Activated T-cell treated with anti-CD3 and anti-CD28 coated beads for 48 hours (primary cell): Measurements from ENCODE around the gene MFSD6.
"Not testable (repeated sequence)": the region's sequence is repeated elsewhere in the genome, so short reads cannot be mapped to it uniquely, and the experiment has no call there.

Experiments
- DNase-seq: peaks from one replicate; pipeline ENCODE4 v3.0.0-alpha.2; 2020; ENCODE audit warnings: low read depth

MFSD6 gene

DNA sequence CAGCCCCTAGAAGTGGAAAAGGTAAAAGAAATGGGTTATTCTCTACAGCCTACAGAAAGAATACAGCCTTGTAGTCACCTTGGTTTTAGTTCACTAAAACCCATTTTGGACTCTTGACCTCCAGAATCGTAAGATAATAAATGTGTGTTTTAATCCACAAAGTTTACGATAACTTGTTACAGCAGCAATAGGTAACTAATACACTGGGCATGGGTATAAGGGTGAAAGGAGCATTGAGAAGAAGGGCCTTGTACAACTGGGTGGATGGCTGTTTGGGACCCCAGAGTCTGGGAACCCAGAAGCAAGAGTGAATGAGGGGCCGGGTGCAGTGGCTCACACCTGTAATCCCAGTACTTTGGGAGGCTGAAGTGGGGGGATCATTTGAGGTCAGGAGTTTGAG is 2.2 kb upstream of the MFSD6 start:
- DNase-seq = no peak

DNA sequence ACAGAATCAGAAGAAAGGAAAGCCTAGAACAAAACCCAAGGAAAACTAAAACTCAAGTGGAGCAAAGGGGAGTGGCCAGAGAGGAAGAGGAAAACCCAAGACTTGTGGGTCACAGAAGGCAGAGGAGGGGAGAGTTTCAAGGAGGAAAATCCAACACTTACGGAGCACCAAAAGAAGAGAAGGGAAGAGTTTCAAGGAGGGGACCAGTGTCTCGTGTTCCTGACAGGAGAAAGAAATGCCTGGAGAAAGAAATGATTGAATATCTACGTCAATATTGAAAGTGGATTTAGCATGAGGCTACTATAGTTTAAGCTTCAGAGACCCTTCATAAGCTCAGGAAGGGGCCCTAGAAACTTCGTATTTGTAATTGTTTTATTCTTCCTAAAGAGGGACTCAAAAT is 1.4 kb upstream of the MFSD6 start:
- no peak for DNase-seq

GRCh38 chr2:190407246-190407661 is 901 bp upstream of the MFSD6 start:
- no peak for DNase-seq

DNA sequence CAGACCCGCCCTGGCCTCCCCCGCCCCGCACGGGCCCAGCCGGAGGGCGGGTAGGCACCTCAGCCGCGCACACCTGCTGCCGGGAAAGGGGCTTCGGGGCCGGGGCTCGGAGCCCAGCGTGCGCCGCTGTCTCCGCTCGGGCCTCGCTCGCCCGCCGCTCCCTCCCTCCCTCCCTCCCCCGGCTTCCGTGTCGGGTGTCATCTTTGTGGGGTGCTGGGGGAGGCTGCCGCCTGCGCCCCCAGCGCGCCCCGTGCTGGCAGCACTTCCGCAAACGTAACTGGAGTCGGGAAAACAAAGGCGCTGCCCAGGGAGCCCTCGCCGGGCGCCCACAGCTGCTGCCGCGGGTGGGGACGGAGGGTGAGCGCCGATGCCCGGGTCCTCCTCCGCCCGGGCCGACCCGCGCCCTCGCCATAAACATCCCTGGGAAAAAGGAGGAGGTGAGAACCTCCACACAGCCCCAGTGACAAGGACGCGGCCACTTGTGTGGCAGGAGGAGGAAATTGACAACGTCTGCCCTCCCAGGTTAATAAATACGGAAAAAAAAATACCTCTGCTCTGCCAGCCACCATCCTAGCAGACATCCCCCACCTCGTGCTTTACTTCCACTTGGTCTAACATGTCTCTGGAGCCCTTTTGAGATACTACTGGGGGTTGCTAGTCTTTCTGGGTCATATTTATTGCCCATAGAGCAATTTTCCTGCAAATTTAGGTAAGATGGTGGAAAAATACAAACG is 550 bp downstream of the MFSD6 start:
- DNase-seq = peak; percentile 70

- DNase-seq = no peak
Observed at GRCh38 chr2:190409616-190410015, 1.5 kb downstream of the MFSD6 start.

DNA sequence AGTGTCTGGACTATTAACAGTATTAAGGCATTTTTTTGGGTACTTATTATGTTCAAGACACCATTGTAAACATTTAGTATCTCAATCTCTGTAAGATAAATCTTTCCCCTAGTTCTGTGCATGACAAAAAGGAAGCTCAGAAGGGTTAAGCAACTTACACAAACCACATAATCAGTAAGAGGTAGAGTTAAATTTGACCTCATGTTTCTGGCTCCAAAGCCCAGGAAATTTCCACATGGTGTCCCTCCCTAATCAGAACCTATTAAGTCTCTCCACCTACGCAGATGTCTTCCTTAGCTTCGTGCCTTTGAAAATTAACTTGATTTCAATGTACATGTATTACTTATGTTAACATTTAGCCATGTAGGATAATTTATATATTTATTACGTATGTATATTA is 2.0 kb downstream of the MFSD6 start:
- no peak for DNase-seq

DNA sequence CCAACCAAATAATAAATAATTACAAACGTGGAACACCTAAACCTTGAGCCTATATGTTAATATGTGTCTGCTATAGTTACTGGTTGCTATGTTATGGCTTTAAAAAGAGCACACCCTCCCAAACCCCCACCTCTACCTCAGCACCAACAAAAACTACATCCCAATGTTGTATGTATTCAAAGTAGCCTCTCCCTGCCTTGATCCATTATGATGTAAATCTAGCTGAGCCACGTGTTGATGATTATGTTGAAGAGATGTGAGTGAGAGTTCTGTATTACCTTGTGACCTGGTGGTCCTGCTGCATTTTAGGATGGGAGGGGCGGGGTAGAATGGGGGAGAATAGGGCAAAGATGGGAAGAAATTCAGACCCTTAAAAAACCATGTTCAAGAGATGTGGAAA is 4.8 kb downstream of the MFSD6 start:
- DNase-seq = no peak

GRCh38 chr2:190413421-190413820 is 5.3 kb downstream of the MFSD6 start:
- DNase-seq = no peak

GRCh38 chr2:190415251-190415650 is 7.1 kb downstream of the MFSD6 start:
- no peak for DNase-seq

DNA sequence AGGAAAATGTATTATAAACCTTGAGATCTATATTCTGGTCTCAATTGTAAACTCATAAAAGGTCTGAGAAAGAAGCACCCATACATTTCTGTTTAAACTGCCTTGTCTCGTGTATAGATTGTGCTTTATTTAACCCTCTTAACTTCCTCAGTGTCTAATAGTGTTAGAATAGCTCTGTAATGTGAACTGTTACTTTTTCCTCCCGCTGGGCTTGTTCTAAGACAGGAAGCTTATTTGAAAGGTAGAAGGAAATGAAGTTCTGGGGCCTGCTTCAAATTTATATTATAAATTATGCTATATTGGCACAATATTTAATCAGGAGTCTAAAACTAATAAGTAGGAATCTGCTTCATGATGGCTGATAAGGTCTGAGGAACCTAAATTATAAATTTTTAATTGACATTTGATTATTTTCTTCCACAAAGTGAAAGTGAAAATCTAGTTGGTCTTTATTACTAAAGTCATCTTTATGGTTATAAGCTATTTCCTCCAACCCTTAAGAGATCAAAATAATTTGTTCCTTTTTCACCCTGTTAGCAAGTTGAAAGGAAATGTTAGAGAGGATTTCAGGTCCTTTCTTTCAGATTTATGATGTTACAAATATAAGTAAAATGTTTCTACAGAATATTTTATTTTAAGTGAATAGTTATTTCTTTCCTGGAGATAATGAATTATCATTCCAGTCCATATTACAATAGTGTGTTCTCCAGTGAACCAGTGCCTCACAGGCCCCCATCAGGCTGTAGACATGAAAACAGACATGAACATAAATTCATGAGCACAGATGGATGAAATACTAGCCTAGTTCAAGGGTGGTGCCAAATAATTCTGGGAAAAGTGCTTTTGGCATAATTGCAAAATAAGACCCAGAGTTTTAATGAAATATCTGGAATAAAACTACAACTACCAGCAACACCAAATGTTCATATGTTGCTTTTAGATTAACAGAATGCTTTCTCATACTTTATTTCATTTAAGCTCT is 7.9 kb downstream of the MFSD6 start:
- DNase-seq = no peak

GRCh38 chr2:190417045-190417842 is 9.1 kb downstream of the MFSD6 start:
- DNase-seq = no peak

- no peak for DNase-seq
Observed at GRCh38 chr2:190418727-190419126, 10.6 kb downstream of the MFSD6 start.

DNA sequence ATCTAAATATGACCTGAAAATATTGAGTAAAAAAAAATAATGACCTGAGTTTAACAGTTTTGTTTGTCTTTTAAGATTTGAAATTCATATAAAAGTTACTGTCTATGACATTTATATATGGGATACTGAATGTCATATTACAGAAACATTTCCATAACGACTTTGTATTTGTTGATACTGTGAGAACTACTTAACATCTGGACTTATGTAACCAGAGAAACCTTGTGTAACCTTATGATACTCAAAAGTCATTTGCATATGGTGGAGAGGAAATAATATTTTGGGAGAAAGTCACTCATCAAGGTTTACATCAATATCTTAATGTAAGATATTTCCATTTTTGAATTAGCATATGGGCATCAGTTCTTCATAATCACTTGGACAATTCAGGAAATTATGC is 12.6 kb downstream of the MFSD6 start:
- no peak for DNase-seq

DNA sequence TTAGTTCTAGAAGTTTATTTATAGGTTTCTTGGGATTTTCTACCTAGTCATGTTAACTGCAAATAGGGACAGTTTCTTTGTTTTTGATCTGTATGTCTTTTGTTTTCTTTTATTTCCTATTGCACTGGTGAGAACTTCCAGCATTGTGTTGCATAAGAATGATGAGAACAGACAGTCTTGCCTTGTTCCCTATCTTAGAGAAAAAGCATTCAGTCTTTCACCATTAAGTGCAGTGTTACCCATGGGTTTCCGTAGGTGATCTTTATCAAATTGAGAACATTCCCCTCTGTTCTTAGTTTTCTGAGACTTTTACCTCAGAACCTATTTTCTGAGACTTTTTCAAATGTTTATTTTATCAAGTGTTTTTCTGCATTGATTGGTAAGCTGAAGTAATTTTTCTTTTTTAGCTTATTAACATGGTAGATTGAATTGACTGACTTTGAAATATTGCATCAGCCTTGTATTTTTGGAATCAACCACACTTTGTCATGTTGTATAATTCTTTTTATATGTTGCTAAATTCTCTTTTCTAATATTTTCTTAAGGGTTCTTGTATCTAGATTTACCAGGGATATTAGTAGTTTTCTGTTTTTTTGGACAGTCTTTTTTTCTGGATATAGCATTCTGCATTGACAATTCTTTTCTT is 17.2 kb downstream of the MFSD6 start:
- DNase-seq = no peak

- no peak for DNase-seq
Observed at GRCh38 chr2:190425883-190426658, 17.9 kb downstream of the MFSD6 start.

GRCh38 chr2:190430866-190431265 is 22.7 kb downstream of the MFSD6 start:
- DNase-seq = not testable (repeated sequence)

DNA sequence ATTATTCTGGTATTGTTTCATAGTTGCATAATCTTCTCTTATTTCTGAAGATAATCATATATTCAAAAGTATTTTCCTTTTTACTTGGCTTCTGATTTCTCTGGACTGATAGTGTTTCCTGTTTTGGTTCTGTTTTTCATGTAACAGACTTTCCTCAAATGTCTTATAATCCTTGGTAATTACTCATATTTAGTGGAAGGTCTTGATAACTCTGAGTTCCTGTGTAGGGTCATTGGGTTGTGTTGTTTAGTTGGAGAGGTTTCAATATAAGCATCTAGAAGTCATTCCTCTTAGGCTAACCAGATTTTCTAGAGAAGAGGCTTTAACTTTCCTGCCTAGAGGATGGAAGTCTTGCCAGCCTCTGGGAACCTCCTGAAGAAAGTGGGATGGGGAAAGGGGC is 23.8 kb downstream of the MFSD6 start:
- DNase-seq = no peak

DNA sequence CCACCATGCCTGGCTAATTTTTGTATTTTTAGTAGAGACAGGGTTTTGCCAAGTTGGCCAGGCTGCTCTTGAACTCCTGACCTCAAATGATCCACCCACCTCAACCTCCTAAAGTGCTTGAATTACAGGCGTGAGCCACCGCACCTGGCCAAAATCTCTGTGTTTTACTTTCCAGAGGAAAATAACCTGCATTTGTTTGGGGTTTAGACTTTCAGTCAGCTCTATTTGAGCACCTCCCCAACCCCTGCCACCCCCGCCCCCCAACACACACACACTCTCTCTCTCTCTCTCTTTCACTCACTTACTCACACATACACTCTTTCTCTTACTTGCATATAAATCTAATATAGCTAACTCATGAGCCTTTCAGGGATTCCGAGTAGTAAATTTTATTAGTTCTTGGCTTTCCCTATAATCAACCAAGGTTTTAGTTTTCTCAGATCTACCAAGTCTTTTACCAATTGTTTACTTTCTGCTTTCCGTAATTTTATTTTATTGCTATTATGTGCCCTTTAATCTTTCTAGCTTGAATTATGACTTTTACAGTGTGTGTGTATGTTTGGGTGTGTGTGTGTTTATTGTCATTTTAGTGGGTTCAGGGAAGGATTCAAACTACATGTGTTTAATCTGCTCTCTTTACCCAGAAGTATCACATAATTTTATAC is 24.5 kb downstream of the MFSD6 start:
- DNase-seq = no peak

DNA sequence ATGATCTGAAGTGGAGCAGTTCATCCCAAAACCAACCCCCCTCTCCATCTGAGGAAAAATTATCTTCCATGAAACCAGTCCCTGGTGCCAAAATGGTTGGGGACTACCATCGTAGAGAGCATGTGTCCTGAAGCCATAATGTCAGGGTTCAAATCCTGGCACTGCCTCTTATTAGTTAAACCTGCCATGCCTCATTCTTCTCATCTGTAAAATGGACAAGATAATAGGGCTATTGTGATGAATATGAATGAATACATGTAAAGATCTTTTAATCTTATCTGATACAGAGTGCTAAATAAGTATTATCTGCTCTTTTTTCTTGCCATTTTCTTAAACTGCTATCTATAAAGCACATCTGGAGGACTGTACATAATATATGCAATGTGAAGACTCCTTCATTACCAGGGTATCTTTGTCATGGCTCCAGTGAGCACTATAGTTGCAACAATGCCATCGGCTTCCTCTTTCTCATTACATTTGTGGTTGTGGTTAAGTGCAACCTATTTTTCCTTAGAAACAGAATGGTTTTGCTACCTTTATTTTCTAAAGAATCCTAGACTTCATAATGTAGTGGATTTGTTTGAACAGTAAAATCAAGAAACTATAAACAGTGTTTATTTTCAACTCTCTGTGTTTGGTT is 27.0 kb downstream of the MFSD6 start:
- DNase-seq = no peak

GRCh38 chr2:190436557-190436956 is 28.4 kb downstream of the MFSD6 start:
- no peak for DNase-seq
